Body of pancreas (tissue), 4 donors: ENCODE results near the gene PEF1. TPM values are rescaled to one million over a fixed set of nuclear protein-coding genes. Genes with fewer than 3 reads are reported as not detected.
"Not testable (repeated sequence)": the region's sequence is repeated elsewhere in the genome, so short reads cannot be mapped to it uniquely, and the experiment has no call there.

Experiments used
- ATAC-seq: fragments of 150-250 bp; one replicate; pipeline ENCODE4 v1.9.1; 2016
- DNase-seq, 4 donors: peaks; one replicate each; pipeline ENCODE4 v3.0.0-alpha.2; 2019
- H3K27ac ChIP-seq, 4 donors: fragments of 200-600 bp; sonication (generic); 1 replicate in 3 of 4; 2 replicates in 1 of 4; pipeline versions ENCODE4 v1.5.1 to v1.6.1; 2016 to 2019; ENCODE audit warnings: mild to moderate bottlenecking in 1 of 4, mixed read lengths in 1 of 4, moderate library complexity in 1 of 4
- H3K27me3 ChIP-seq, 2 donors: fragments of 200-600 bp; sonication (generic); one replicate each; pipeline ENCODE4 v1.6.0; 2016; ENCODE audit warnings: mild to moderate bottlenecking in 1 of 2
- H3K36me3 ChIP-seq, 2 donors: fragments of 200-600 bp; sonication (generic); replicated peaks in 1 of 2; 2 replicates each; pipeline ENCODE4 v1.5.1; 2016; ENCODE audit warnings: low read depth in 2 of 2; ENCODE audit not compliant: insufficient read depth in 1 of 2
- H3K4me1 ChIP-seq: fragments of 200-600 bp; sonication (generic); one replicate; pipeline ENCODE4 v1.6.0; 2016
- H3K4me3 ChIP-seq, 2 donors: fragments of 200-600 bp; sonication (generic); 1 replicate in 1 of 2; 2 replicates in 1 of 2; pipeline ENCODE4 v1.5.1; 2016 to 2019
- H3K9me3 ChIP-seq, 3 donors: fragments of 200-600 bp; sonication (generic); 1 replicate in 2 of 3; 2 replicates in 1 of 3; pipeline ENCODE4 v1.5.1; 2016
- POLR2A ChIP-seq, 3 donors: fragments of 450-650 bp; IDR thresholded peaks; one replicate each; pipeline ENCODE4 v1.6.1; 2016; ENCODE audit warnings: antibody characterized with exemption in 3 of 3, mild to moderate bottlenecking in 2 of 3
- WGBS, 2 donors: methylation state at CpG; one replicate each; pipeline ENCODE4 v1.1.5; 2017; 5-methylcytosine and 5-hydroxymethylcytosine counted together
- intact Hi-C: fragments of 100-400 bp; cut with DNase I; formaldehyde crosslinking; loops from one replicate; pipeline ENCODE4 v1.15.1; 2023
- total RNA-seq, 2 donors: library from RNA; depleted of rRNA; stranded (reverse); fragments of >200 nt; gene quantifications; one replicate each; pipeline ENCODE4 v1.1.0, GENCODE V29; 2016
- TF ChIP-seq, protein P1 (sequence below), 7 experiments: fragments of 450-650 bp in 4 of 7; fragments of 200-600 bp in 3 of 7; sonication (generic) in 3 of 7; IDR thresholded peaks; one replicate each; pipeline ENCODE4 v1.5.1; 2016 to 2019; ENCODE audit warnings: antibody characterized with exemption in 7 of 7

Gene PEF1
- total RNA-seq, 2 donors from 2014 or later, result 23.6 to 24.1 TPM

- 33 to 34% methylated on average over 48 to 52 of the region's 62 CpGs for WGBS, 2 donors
- TF ChIP-seq, protein P1, sequence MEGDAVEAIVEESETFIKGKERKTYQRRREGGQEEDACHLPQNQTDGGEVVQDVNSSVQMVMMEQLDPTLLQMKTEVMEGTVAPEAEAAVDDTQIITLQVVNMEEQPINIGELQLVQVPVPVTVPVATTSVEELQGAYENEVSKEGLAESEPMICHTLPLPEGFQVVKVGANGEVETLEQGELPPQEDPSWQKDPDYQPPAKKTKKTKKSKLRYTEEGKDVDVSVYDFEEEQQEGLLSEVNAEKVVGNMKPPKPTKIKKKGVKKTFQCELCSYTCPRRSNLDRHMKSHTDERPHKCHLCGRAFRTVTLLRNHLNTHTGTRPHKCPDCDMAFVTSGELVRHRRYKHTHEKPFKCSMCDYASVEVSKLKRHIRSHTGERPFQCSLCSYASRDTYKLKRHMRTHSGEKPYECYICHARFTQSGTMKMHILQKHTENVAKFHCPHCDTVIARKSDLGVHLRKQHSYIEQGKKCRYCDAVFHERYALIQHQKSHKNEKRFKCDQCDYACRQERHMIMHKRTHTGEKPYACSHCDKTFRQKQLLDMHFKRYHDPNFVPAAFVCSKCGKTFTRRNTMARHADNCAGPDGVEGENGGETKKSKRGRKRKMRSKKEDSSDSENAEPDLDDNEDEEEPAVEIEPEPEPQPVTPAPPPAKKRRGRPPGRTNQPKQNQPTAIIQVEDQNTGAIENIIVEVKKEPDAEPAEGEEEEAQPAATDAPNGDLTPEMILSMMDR (IDR thresholded peaks at IDR 0.05), result no peak
- TF ChIP-seq POLR2A (IDR thresholded peaks at IDR 0.05), result peak in 1 of 3 donors; percentile 39
- no peaks in the 10 kb centered on the region for H3K27me3 ChIP-seq
- peaks cover 46% of the 10 kb centered on the region for H3K4me1 ChIP-seq
- H3K36me3 ChIP-seq, result no peaks in the 10 kb centered on the region
- H3K27ac ChIP-seq, result peak overlapping the region; percentile 60 to 86 (median 82)
- peak in 3 of 4 donors; percentile 55 to 66 (median 56) for DNase-seq
- peak; percentile 71 for ATAC-seq
- H3K4me3 ChIP-seq, result no peak overlapping the region
- H3K9me3 ChIP-seq, result no peaks in the 10 kb centered on the region
- intact Hi-C loops, result no loop called here
These were observed 55.7 kb downstream of the PEF1 start for GRCh38 chr1:31588751-31589515.

GRCh38 chr1:31587720-31588423 lies 56.8 kb downstream of the PEF1 start:
- Histone ChIP-seq H3K27me3 (no peaks in the 10 kb centered on the region), H3K9me3 (no peaks in the 10 kb centered on the region), H3K36me3 (no peaks in the 10 kb centered on the region), H3K4me1 (peaks cover 55% of the 10 kb centered on the region), H3K27ac (peak overlapping the region; percentile 60 to 86 (median 82)), H3K4me3 (no peak overlapping the region)
- 12 to 62% methylated on average over 2 to 14 of the region's 14 CpGs for WGBS, 2 donors
- ATAC-seq (peak; percentile 52), DNase-seq (peak; percentile 73 to 85 (median 80))
- intact Hi-C loops, result no loop called here
- TF ChIP-seq, protein P1 (IDR thresholded peaks at IDR 0.05), result peak; percentile 40 to 65 (median 62)
- peak in 1 of 3 donors; percentile 11 for TF ChIP-seq POLR2A (IDR thresholded peaks at IDR 0.05)

DNA sequence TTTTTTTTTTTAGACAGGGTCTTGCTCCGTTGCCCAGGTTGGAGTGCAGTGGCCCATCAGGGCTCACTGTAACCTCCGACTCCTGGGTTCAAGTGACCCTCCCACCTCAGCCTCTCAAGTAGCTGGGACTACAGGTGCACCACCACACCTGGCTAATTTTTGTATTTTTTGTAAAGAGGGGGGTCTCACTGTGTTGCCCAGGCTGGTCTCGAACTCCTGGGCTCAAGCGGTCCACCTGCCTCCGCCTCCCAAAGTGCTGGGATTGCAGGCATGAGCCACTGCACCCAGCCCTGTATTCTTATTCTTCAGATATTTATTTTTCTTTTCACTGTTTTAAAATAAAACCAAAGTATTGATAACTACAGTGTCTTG lies 57.4 kb downstream of the PEF1 start:
- ATAC-seq, H3K9me3 ChIP-seq, H3K4me3 ChIP-seq, H3K27me3 ChIP-seq, DNase-seq, intact Hi-C loops, H3K36me3 ChIP-seq: not testable (repeated sequence)
- peaks cover 55% of the 10 kb centered on the region for H3K4me1 ChIP-seq
- peak overlapping the region; percentile 60 to 86 (median 82) for H3K27ac ChIP-seq
- 91 to 94% methylated on average over 5 of the region's 5 CpGs for WGBS, 2 donors

DNA sequence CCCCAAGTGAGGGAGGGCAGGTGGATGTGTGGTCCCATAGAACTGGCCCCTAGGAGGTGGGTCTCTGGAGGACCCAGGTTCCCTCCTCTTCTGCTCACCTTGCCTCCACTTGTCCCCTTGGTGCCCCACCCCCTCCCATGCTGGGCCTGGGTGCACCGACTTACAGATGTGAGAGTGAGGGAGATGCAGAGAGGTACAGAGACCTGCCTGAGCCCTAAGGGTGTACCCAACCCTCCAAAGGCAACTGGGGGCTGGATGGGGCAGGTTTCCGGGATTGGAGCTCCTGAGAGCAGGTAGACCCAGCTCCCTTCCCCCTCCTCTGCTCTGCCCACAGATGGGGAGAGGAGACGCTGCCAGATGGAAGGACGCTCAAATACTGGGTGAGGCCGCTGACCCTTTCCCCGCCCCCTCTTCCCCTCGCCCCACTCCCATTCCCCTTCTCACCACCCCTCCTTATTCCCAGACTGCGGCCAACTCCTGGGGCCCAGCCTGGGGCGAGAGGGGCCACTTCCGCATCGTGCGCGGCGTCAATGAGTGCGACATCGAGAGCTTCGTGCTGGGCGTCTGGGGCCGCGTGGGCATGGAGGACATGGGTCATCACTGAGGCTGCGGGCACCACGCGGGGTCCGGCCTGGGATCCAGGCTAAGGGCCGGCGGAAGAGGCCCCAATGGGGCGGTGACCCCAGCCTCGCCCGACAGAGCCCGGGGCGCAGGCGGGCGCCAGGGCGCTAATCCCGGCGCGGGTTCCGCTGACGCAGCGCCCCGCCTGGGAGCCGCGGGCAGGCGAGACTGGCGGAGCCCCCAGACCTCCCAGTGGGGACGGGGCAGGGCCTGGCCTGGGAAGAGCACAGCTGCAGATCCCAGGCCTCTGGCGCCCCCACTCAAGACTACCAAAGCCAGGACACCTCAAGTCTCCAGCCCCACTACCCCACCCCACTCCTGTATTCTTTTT lies 58.0 kb downstream of the PEF1 start:
- intact Hi-C loops, result no loop called here
- TF ChIP-seq POLR2A (IDR thresholded peaks at IDR 0.05), result no peak
- TF ChIP-seq, protein P1 (IDR thresholded peaks at IDR 0.05), result no peak
- Histone ChIP-seq H3K27ac (peak overlapping the region in 1 of 4 donors; percentile 82), H3K9me3 (no peaks in the 10 kb centered on the region), H3K27me3 (no peaks in the 10 kb centered on the region), H3K36me3 (no peaks in the 10 kb centered on the region), H3K4me3 (no peak overlapping the region), H3K4me1 (peaks cover 50% of the 10 kb centered on the region)
- no peak for ATAC-seq
- DNase-seq, result no peak
- WGBS, 2 donors, result 83 to 93% methylated on average over 8 to 47 of the region's 47 CpGs
